ENCODE results near the gene MLKL.

- TF ChIP-seq CTCF (IDR thresholded peaks at IDR 0.05; ENCODE audit: low read length) (no peak), EZH2 (IDR thresholded peaks at IDR 0.05; ENCODE audit: borderline replicate concordance, low read length) (no peak)
These were observed 29.4 kb upstream of the MLKL start for GRCh38 chr16:74729783-74730683.

All from OCI-LY1 (cell line).